Measurements from ENCODE around the gene LPIN2.
A peak's percentile ranks its signal among the peaks of the same experiment; 100 is the strongest.
"Not testable (repeated sequence)": the region's sequence is repeated elsewhere in the genome, so short reads cannot be mapped to it uniquely, and the experiment has no call there.

LPIN2 gene

GRCh38 chr18:3013024-3013804 is at the start of gene LPIN2:
Gene LPIN2, minus strand, starts transcription at chr18:3013144. Its CDS starts 52,304 bp downstream, at chr18:2960840.
- DNase-seq (ENCODE audit: extremely low read depth in 1 of 2, low read depth in 1 of 2), result peak; percentile 85 to 89

- DNase-seq (ENCODE audit: extremely low read depth in 1 of 2, low read depth in 1 of 2), result no peak
Measured at GRCh38 chr18:3061581-3062312, 48.8 kb upstream of the LPIN2 start.

GRCh38 chr18:3060667-3061580 is 48.0 kb upstream of the LPIN2 start:
- DNase-seq (ENCODE audit: extremely low read depth in 1 of 2, low read depth in 1 of 2), result no peak

- DNase-seq (ENCODE audit: extremely low read depth in 1 of 2, low read depth in 1 of 2), result no peak
Measured at GRCh38 chr18:3059272-3059671, 46.3 kb upstream of the LPIN2 start.

- DNase-seq (ENCODE audit: extremely low read depth in 1 of 2, low read depth in 1 of 2), result no peak
Measured at GRCh38 chr18:3058328-3059191, 45.6 kb upstream of the LPIN2 start.

- DNase-seq (ENCODE audit: extremely low read depth in 1 of 2, low read depth in 1 of 2), result no peak
Measured at GRCh38 chr18:3057526-3057925, 44.6 kb upstream of the LPIN2 start.

- DNase-seq (ENCODE audit: extremely low read depth in 1 of 2, low read depth in 1 of 2), result no peak
Measured at GRCh38 chr18:3056311-3056710, 43.4 kb upstream of the LPIN2 start.

- no peak for DNase-seq (ENCODE audit: extremely low read depth in 1 of 2, low read depth in 1 of 2)
Measured at GRCh38 chr18:3055816-3056215, 42.9 kb upstream of the LPIN2 start.

GRCh38 chr18:3055186-3055728 is 42.3 kb upstream of the LPIN2 start:
- no peak for DNase-seq (ENCODE audit: extremely low read depth in 1 of 2, low read depth in 1 of 2)

GRCh38 chr18:3054780-3055179 is 41.8 kb upstream of the LPIN2 start:
- DNase-seq (ENCODE audit: extremely low read depth in 1 of 2, low read depth in 1 of 2), result no peak

- DNase-seq (ENCODE audit: extremely low read depth in 1 of 2, low read depth in 1 of 2), result no peak
Measured at GRCh38 chr18:3054214-3054613, 41.3 kb upstream of the LPIN2 start.

- DNase-seq (ENCODE audit: extremely low read depth in 1 of 2, low read depth in 1 of 2), result no peak
Measured at GRCh38 chr18:3053081-3053480, 40.1 kb upstream of the LPIN2 start.

GRCh38 chr18:3052411-3052758 is 39.4 kb upstream of the LPIN2 start:
- no peak for DNase-seq (ENCODE audit: extremely low read depth in 1 of 2, low read depth in 1 of 2)

- DNase-seq (ENCODE audit: extremely low read depth in 1 of 2, low read depth in 1 of 2), result no peak
Measured at GRCh38 chr18:3051718-3052410, 38.9 kb upstream of the LPIN2 start.

- not testable (repeated sequence) for DNase-seq (ENCODE audit: extremely low read depth in 1 of 2, low read depth in 1 of 2)
Measured at GRCh38 chr18:3049897-3050454, 37.0 kb upstream of the LPIN2 start.

- no peak for DNase-seq (ENCODE audit: extremely low read depth in 1 of 2, low read depth in 1 of 2)
Measured at GRCh38 chr18:3048820-3049349, 35.9 kb upstream of the LPIN2 start.

GRCh38 chr18:3048121-3048520 is 35.2 kb upstream of the LPIN2 start:
- DNase-seq (ENCODE audit: extremely low read depth in 1 of 2, low read depth in 1 of 2), result no peak

GRCh38 chr18:3046216-3046808 is 33.4 kb upstream of the LPIN2 start:
- DNase-seq (ENCODE audit: extremely low read depth in 1 of 2, low read depth in 1 of 2), result no peak

Data from activated CD8-positive, alpha-beta memory T cell treated with anti-CD3 and anti-CD28 coated beads for 1 hour (primary cell).